CD4-positive, alpha-beta T cell treated with Interleukin-17A for 4 hours (primary cell): Measurements from ENCODE around the gene DEXI.

Source experiments
- DNase-seq: peaks from one replicate; pipeline ENCODE4 v3.0.0-alpha.2; 2020; ENCODE audit warnings: mixed read lengths

DEXI gene

DNA sequence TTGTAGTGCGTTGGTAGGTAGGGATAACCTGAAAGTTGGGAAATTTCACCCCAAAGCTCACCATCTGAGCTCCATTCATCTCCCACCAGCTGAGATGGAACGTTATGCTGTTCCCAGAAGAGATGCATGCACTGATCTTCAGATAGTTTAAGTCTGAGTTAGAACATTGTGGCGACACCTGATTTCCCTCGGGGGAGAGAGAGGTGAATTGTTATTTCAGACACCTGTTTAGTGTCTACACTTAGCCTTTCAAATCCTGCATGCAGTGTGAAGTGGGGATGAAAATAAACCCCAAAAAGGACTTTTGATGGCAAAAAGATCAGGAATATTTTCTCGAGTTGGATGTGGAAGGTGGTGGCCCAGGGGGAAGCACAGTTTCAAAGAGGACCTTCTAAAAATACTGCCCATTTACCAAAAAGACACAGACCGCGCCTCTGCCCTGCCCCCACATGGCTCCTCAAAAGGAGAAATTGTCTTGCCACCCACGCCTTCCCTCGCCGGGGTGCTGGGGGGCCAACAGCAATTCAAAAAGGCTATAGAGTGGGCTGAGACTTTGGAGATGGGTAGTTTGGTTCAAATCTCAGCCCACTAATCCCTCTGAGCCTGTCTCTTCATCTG, 53.8 kb downstream of the DEXI start:
- no peak for DNase-seq

DNA sequence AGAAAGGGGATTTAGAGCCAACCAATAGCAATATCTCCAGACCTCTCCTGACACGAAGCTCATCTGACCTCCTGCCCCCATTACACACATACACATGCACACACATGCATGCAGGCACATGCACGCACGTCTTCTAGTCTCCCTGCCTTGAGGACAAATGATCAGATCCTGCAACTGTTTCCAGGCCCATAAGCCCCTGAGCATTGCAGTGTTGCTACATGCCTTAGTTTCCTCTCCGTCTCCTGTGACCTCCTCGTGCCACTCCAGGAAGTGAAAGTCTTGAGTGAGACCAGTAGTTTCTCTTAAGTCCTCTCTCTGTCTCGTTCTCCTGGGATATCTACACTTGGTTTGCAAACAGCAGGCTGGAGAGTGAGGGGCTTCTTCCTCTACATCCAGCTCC, 57.0 kb downstream of the DEXI start:
- DNase-seq = no peak

DNA sequence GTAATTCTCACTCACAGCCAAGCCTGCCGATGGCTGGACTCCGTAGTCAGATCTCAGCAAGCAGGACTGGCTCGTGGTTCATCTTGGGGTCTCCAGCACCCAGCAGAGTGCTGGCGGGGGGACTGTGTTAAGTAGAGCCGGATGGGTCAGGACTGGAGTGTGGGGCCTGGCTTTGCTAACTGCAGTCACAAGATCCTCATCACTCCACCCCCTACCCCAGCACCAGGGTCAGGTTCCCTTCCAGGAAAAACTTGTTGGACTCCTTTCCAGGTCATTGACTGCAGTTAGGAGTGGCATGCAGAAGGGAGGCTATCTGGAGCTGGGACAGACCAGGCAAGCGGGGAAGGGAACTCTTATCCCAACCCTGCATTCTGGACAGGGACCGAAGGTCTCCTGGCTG, 59.3 kb downstream of the DEXI start:
- DNase-seq = no peak

DNA sequence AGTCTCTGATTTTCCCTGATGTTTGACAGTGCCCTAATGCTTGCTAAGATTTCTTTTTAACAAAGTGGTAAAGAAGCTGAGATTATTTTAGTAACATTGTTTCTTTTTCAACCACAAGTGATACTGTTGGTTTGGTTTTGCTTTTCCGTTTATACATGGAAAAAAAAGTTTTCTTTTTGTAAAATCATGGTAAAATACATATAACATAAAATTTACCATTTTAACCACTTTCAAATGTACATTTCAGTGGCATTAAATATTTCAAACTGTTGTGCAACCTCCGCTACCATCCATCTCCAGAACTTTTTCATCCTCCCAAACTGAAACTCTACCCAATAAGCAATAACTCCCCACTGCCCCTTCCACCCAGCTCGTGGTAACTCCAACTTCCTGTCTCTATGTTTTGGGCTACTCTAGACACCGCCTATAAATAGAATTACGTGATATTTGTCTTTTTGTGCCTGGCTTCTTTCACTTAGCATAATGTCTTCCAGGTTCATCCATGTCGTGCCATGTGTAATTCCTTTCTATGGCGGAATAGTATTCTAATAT, 60.7 kb downstream of the DEXI start:
- no peak for DNase-seq

DNA sequence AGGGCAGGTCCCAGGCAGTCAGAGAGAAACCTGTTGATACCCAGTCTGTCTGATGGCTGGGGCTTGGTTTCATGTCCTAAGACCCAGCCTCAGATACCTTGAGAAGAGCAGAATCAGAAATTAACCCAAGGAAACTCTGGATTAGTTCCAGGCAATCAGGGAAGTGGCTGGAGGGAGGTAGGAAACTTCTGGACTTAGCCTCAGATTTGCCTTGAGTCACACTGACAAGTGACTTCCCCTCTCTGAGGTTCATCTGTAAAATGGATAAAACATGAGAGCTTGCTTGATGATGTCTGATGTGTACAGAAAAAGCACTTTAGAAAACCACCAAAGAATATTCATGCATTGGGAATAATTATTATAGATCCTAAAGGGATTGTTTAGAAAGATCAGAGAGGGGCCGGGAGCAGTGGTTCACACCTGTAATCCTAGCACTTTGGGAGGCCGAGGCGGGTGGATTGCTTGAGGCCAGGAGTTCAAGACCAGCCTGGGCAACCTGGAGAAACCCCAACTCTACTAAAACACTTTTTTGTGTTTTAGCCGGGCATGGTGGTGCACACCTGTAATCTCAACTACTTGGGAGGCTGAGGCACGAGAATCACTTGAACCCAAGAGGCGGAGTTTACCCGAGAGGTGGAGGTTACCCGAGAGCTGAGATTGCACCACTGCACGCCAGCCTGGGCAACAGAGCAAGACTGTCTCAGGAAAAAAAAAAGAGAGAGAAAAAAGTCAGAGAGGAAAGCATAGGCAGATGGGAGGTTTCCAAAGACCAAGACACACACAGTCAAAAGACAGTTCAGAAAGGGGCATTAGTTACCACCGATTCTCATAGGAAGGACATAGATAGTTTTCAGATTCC, 61.4 kb downstream of the DEXI start:
- no peak for DNase-seq

DNA sequence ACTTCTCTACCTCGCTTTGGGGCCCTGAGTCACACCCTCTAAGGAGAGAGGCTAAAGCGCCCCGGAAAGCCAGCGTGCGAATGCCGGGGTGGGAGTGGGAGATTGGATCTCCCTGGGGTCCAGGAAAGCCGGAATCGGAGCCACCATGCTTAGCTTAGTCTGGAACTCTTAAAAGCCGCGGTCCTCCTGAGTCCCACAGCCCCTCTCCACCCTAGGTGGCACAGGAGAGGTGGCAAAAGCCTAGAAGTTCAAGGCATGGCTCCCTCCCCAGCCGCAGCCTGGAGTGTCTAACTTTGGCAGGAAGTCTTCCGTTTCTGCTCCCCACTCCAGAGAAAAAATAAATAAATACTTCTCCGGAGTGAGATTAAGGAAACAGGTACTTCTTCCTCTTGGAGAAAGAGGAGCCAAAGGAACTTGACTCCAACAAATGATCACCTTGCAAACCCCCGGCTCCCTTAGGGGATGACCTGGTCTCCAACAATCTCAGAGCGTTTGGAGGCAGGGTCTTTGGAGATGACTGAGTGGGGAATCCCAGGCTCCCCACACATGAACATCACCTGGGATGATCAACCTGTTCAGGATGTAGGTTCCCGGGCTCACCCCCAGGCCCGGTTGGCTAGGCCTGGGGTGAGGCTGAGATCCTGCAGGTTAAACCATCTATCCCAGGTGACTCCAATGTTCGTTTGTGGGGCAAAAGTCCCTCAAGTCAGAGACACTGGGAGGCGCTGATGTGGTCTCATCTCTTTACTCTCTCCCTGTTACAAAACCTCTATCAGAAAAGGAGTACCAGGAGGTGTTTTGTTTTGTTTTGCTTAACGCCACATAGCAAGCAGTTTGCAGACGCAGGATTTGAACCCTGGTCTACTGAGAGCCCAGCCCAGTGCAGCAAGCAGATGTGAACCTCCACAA, 62.3 kb downstream of the DEXI start:
- no peak for DNase-seq
